ENCODE measurements around the gene EYS. TPM values are rescaled to one million over a fixed set of nuclear protein-coding genes. Genes with fewer than 3 reads are reported as not detected.

Gene EYS
- total and polyA plus RNA-seq, 2 of the 8 experiments (the other 6 are each of a cell fraction or from before 2014, with no cell fraction given) = 0.05 to 0.13 TPM

- Histone ChIP-seq H3K4me1 (replicated peaks in 1 of 4; ENCODE audit: control insufficient read depth in 3 of 4, insufficient read depth in 4 of 4, low read length in 3 of 4) (no peaks in the 10 kb centered on the region), H4K91ac (replicated peaks; ENCODE audit: insufficient read length, low read length) (no peak overlapping the region), H4K20me1 (replicated peaks in 1 of 2; ENCODE audit: control insufficient read depth in 1 of 2, insufficient read depth in 2 of 2, low read length in 2 of 2) (no peaks in the 10 kb centered on the region), H3K56ac (replicated peaks; ENCODE audit: insufficient read length, low read depth, low read length) (no peak overlapping the region), H3K23ac (ENCODE audit: insufficient read length) (no peak overlapping the region), H3K18ac (ENCODE audit: extremely low read depth, low read length) (no peak overlapping the region), H2AFZ (ENCODE audit: low read length) (peak overlapping the region; percentile 64; the same call in 1 of the 2 replicates), H3K14ac (ENCODE audit: insufficient read length) (no peak overlapping the region), H3K4me3 (ENCODE audit: extremely low read depth in 1 of 4, insufficient read depth in 2 of 4, low read depth in 3 of 4, low read length in 4 of 4) (no peak overlapping the region), H3K4ac (replicated peaks; ENCODE audit: insufficient read length, low read depth, low read length) (no peak overlapping the region), H3K23me2 (ENCODE audit: low read depth, low read length) (no peaks in the 10 kb centered on the region), H2BK20ac (ENCODE audit: low read length) (no peak overlapping the region), H4K8ac (ENCODE audit: extremely low read depth, insufficient read depth, low read length) (no peak overlapping the region), H3K27ac (ENCODE audit: low read depth, low read length) (no peak overlapping the region), H2BK5ac (ENCODE audit: low read depth, low read length) (no peak overlapping the region), H3K79me2 (ENCODE audit: control insufficient read depth in 1 of 2, insufficient read depth in 2 of 2, low read length in 2 of 2) (no peaks in the 10 kb centered on the region), H3K9me3 (ENCODE audit: insufficient read depth in 2 of 2, low read depth in 1 of 2, low read length in 1 of 2) (peaks cover 0 to 5% of the 10 kb centered on the region in 2 experiments; a peak in 2 of 4 replicates), H2BK15ac (ENCODE audit: low read length) (no peak overlapping the region), H3K4me2 (ENCODE audit: insufficient read depth in 1 of 2, low read depth in 2 of 2, low read length in 2 of 2) (no peak overlapping the region), H3K9ac (replicated peaks in 1 of 4; ENCODE audit: extremely low read depth in 1 of 4, low read depth in 3 of 4, low read length in 3 of 4) (no peak overlapping the region), H2BK120ac (replicated peaks; ENCODE audit: low read depth, low read length) (no peak overlapping the region), H3K79me1 (ENCODE audit: low read depth, low read length) (no peaks in the 10 kb centered on the region), H3K27me3 (replicated peaks in 1 of 4; ENCODE audit: control insufficient read depth in 3 of 4, extremely low read depth in 1 of 4, insufficient read depth in 3 of 4, low read length in 3 of 4) (no peaks in the 10 kb centered on the region), H2BK12ac (ENCODE audit: low read depth, low read length) (no peak overlapping the region), H2AK5ac (ENCODE audit: low read depth, low read length) (no peak overlapping the region), H4K5ac (ENCODE audit: insufficient read length, low read depth, low read length) (no peak overlapping the region), H3K36me3 (ENCODE audit: control insufficient read depth in 2 of 4, insufficient read depth in 4 of 4, low read length in 3 of 4) (no peaks in the 10 kb centered on the region)
- 57% methylated on average over 4 of the region's 4 CpGs; no CpG with 5 or more reads in 1 of the 2 experiments for WGBS, 2 experiments (ENCODE audit: extremely low coverage in 1 of 2, insufficient coverage in 1 of 2, insufficient read length in 1 of 2, insufficient replicate concordance in 2 of 2, low coverage in 1 of 2, low lambda C conversion rate in 2 of 2, missing lambda C conversion rate in 1 of 2)
- ChIA-PET CTCF (ENCODE audit: partially characterized antibody) (no interaction called here), POLR2A (ENCODE audit: partially characterized antibody) (no interaction called here)
- TF ChIP-seq BACH1 (IDR thresholded peaks at IDR 0.05; ENCODE audit: low read length) = no peak
- TF ChIP-seq POLR2A (IDR thresholded peaks at IDR 0.05; ENCODE audit: control extremely low read depth in 1 of 2, low read depth in 2 of 2, low read length in 2 of 2) = no peak
- TF ChIP-seq CREB1 (IDR thresholded peaks at IDR 0.05) = no peak
- TF ChIP-seq NANOG (IDR thresholded peaks at IDR 0.05; ENCODE audit: insufficient read depth, low read depth, low read length, poor library complexity, severe bottlenecking) = no peak
- no peak for TF ChIP-seq ASH2L (IDR thresholded peaks at IDR 0.05; ENCODE audit: low read length)
- TF ChIP-seq JUND (IDR thresholded peaks at IDR 0.05; ENCODE audit: low read length) = no peak
- no peak for DNase-seq (ENCODE audit: low read depth in 1 of 2, low spot score in 2 of 2)
- no peak for FAIRE-seq
Observed at GRCh38 chr6:64774881-64775280, 932.1 kb downstream of the EYS start.

Measured in H1 (cell line).